GM18499 (cell line): ENCODE data around the gene RICTOR.

Experiments used
- ATAC-seq: cut with Tn5 transposase; IDR thresholded peaks from one replicate; pipeline ENCODE4 v1.9.1; 2021; ENCODE audit warnings: moderate number of reproducible peaks; ENCODE audit not compliant: insufficient read depth, unreplicated experiment

Gene RICTOR

DNA sequence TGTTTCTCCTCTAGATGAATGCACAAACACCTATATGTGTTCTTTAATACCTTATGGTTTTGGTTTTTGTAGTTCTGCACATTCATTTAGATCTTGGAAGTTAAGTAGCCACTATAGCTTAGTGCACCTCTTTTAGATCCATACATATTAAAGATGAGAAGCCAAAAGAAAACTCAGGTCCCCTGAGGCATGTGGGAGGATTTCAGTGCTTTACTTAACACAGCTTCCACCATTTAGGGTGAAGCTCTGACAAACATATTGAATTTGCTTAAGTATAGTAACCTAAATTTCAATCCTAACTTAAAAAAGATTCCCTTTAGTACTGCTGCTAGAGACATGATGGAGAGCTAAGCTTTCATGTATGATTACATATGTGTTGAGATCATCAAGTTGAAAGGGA is 25.6 kb upstream of the RICTOR start:
- ATAC-seq, result no peak

DNA sequence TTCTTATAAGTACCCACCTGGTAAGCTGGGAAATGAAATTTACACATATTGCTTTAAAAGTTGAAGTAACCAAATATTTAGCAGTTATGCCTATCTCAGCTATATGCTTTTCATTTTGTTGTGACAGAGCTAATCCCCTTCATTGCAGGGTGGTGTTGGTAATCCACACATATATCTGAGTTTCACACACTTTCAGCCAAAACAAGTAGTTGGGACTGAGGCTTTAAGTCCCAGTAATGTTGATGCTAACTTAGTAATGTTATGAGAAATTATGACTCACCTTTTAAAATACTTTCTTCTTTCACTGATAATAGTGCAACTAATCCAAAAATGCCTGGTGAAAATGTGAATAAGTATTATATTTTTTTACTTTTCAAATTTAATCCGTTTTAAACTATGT is 19.2 kb upstream of the RICTOR start:
- ATAC-seq, result no peak

DNA sequence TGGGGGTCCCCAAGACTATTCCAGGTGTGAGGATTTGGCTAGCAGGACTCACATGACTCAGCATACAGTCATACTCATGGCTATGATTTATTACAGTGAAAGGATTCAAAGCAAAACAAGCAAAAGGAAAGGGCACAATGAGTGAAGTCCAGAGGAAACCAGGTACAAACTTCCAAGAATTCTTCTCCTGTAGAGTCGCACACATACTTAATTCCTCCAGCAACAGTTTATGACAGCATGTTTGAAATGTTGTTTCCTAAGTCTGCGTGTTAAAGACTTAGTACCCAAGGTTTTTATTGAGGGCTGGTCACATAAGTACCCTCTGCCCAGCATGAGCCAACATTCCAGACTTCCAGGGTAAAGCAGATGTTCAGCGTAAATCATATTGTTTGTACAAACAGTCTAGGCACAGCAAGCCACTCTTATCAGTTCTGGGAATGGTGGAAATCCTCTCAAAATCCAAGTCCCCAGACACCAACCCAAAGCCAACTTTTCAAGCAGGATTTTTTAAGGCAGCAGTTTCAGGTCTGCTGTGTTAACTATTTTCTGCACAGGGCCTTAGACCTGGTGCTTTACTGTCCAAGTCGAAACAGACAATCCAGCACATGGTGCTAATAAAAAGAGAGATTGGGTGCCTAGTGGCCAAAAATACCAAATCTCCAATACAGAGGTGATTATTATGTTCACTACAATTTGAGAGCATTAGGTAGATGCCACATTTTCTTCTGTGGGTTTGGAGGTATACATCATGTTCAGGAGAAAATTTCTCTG is 18.6 kb upstream of the RICTOR start:
- ATAC-seq, result no peak

DNA sequence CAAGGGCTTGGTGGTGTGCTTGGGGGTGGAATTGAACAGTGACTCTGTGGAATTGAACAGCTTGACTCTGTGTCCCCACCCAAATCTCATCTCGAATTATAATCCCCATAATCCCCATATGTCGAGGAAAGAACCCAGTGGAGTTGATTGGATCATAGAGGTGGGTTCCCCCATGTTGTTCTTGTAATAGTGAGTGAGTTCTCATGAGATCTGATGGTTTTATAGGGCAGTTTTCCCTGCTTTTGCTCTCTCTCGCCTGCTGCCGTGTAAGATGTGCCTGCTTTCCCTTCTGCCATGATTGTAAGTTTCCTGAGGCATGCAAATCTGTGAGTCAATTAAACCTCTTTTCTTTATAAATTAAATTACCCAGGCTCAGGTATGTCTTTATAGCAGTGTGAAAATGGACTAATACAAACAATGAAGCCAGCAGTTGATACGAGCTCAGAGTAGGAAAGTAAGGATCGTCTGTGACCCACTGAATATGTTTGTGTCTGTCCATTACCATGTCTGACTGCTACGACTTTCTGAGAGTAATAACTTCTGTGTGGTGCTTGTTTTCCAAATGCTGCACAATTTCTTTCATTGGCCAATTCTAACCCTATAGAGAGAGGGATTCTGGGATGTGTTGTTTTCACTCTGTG is 17.9 kb upstream of the RICTOR start:
- ATAC-seq, result no peak

DNA sequence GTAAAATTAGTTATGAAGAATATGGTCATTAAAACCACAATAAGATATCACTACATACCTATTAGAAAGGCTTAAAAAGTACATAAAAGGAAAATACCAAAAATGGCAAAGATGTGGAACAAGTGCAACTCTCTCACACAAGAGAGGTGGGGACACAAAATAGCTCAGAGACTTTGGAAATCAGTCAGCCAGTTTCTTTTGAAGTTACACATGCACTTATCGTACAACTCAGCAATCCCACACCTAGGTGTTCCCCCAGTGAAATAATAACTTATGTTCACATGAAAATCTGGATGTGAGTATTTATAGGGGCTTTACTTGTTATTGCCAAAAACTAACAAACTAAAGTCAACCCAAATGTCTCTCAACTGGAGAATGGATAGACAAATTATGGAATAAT is 9.8 kb upstream of the RICTOR start:
- no peak for ATAC-seq

DNA sequence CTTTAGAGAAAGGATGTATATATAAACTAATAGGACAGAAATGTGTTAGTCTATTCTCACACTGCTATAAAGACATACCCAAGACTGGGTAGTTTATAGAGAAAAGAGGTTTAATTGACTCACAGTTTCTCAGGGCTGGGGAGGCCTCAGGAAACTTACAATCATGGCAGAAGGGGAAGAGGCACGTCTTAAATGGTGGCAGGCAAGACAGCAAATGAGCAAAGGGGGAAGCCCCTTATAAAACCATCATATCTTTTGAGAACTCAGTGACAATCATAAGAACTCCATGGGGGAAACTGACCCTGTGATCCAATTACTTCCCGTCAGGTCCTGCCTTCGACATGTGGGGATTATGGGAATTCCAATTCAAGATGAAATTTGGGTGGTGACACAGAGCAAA is 8.8 kb upstream of the RICTOR start:
- ATAC-seq, result no peak

DNA sequence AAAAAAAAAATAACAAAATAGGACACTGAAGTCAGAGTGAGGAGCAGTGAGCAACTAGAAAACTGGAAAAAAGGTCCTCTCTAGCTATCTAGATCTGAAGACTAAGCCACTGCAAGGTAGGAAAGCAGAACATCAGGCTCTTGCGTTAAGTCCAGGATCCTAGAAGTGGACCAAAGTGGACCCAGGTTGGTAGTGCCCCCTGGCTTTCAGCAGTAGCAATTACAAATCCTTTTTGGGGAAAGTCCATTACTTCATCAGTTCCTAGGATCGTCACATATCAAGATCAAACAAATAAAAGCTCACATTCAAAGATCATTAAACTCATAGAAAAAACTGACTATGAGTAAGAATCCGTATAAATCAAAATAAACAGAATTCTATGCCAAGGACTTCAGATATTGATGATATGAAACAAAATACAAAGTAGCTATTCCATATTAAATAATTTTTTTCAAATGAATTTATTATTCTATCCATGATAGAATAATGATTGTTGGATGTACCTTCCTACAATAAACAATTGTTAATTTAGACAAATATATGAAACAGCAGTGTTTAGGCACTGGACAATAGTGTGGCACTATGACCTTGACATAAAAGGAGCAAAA is 6.5 kb upstream of the RICTOR start:
- no peak for ATAC-seq

DNA sequence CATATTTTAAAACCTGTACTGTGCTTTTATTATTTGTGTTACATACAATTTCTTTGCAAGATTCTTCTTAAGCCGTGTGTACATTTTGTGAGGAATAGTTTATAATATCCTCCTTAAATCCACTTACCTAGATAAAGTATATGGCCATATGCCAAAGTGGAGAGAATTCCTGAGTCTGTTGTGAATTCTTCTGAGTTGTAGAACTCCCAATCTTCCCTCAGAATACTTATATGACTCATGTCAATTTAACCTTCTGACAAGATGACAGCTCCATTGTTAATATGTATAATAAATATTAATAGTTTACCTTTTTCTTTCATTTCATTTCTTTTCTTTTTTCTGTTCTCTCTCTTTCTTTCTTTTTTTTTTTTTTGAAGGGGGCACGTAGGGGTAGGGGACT is 6.0 kb upstream of the RICTOR start:
- no peak for ATAC-seq

DNA sequence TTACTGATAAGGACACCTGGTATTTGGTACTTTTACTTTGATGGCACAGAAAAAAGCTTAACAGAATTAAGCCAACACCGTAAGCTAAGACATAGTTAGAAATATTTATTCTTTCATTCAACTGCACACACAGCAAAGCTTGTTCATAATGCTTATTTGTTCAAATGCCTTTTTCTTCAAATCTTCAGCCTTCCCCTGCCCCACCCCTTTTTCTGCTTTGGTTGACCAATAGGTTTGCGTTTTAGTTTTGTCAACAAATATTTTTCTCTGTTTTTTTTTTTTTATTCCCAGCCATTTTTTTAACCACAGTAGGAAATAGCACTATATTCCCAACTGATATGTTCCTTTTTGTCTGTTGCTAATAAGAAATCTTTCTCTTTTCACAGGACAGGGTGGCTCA is 4.9 kb upstream of the RICTOR start:
- no peak for ATAC-seq

DNA sequence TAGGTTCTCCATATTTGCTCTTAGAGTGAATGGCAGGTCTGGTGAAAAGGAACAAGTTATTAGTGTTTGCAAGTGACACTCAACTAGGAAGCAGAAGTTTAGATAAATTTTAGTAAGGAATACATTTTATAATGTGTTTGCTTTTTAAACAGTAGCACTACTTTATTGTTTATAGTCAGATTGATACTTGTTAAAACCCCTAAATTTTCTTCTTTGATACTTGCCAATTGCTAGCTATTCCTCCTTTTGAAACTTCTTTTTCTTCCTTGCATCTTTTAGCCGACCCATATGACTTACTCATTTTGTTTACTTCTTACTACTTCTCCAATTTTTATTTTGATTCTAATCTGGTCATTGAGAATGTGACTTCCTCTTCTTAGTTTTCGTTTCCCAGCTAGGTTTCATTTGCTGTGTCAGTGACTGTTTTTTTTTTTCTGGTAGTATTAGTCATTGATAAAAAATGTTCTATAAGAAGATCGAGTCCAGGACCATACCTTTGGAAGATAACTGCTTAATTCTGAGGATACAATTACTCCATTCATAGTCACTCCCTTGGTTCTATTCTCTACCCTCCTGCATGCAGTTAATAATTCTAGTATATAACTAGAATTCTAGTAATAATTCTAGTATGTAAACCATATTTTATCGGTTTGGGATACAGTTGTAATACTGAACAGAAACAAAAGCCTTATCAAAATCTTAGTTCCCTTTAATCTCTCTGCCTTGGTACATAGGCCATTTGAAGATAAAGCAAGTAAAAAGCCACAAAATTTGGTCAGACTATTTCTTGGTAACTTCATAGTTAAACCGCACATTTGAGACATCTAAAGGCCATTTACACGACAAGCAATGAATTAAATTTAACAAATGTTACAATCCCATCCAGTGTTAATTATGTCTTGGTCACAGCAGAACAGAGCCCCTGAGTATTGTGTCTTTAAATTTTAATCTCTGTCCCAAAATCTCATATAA is 2.8 kb upstream of the RICTOR start:
- peak; percentile 27 for ATAC-seq

DNA sequence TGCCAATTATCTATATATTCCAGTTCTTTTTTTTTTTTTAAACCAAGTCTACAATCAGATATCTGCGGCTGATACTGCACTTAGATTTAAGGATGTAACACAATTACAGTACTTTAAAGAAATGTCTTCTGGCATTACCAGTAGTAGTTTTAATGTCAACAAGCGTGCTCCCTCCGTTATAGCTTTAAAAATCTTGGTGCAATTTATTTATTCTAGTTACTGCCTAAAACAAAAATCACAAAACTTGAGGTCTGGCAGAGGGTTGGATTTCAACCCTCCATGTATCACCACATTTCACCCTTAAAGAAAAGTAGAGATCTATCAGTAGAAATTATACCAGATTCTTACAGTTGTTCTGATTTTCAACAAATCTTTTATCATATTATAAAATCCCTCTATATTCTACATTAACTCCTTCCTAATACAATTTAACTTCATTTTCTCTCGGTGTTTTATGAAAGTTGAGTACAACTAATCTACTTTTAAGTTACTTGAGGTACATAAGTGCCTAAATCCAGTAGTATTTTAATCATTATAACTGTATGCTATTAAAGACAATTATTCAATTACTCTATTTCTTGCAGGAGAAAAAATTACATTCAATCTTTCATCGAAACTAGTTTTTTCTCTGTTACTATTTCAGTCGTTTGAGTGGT is 2.0 kb upstream of the RICTOR start:
- ATAC-seq, result no peak

DNA sequence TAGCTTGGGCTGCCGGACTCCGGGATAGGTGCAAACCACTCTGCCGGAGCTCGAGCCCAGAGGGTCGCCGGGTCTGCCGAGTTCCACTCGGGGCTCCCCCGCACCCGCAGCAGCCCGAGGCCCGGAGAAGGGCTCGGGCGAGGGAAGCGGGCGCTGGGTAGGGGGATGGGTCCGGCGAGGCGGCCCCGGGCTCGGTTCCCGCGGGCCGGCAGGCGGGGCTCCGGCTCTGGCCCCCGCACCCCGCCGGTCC is 507 bp downstream of the RICTOR start:
- peak; percentile 9 for ATAC-seq

DNA sequence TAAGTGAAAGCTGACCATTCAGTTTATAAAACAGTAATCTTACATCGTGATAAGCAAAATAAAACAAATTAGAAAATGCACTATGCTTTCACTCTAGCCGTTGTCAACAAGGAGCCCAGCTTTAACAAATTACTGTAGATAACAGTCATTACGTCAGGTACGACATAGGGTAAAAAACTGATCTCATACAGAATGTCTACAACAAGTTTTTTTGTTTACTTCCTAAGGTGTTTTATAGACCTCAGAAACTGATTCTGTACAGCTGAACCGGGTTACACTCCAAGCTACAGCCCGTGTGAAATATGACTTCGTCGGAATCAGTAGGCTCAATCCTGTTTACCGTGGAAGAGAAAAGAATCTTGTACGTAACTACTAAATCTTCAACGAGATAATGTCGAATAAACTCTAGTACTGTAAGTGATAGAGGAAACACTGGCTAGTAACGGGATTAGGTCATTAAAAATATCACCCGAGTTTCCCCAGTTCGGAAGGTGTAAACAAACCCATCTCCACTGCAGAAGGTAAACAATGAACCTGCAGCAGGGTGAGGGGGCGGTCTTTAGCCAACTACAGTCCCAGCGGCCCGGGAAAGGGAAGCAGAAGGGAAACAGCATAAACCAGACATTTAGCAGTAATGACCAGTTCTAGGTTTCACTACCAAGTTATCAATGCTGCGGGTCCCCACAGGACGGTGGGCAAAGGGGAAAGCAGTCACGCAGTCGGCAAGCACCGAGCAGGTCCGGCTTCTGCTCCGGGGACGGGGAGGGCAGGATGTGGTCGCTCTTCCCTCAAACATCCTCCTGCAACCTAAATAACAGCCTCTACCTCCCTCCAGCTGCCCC is 1.1 kb downstream of the RICTOR start:
- peak; percentile 37 for ATAC-seq

DNA sequence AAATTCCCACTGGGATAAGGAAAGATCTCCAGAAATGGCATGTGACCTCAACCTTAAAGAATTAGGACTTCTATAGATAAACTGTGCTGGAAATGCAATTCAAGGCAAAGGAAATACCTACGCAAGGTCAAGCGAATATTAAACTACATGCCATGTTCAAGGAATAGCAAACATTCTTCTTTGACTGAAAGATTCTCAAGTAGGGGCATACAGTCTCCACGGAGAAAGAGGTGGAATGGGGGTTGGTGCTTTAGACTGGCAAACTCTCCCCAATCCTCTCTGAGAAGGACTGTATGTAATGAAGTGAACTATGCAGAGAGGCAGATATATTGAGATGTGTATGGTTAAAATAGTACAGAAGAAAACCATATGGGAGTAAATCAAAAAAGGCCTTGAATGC is 6.1 kb downstream of the RICTOR start:
- ATAC-seq, result no peak

DNA sequence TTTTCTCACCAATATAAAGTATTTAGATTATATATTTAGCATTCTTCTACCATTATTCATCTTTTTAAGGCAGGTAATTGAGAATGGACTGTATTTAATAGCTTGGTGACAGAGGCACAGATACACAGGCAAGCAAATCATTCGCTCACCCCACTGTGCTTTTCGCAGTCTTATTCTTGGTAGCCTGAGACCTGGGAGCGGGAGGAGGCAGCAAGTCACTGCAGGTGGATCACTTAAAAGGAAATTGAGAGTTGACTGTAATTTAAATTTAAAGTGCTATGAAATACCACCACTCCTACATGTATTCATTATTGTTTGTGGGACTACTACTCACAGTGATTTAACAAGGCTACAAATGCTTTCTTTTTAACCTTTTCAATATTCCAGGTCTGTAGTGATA is 9.7 kb downstream of the RICTOR start:
- ATAC-seq, result no peak

DNA sequence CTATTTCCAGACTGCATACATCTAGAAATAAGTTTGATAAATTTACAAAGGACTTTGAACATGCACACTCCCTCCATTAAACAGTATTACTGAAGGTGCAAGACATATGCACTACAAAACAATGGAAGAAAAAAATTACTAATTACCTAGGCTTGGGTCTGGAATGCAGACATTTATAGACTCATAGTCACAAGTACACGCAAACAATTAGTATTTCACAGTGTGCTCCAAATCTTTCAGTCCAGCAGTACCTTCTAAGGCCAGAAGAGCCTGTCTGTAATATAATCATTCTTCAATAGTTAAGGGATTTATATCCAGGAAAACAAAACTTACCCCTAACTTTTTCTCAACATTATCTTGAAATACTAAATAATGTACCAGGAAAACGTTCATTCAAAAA is 11.2 kb downstream of the RICTOR start:
- ATAC-seq, result no peak

DNA sequence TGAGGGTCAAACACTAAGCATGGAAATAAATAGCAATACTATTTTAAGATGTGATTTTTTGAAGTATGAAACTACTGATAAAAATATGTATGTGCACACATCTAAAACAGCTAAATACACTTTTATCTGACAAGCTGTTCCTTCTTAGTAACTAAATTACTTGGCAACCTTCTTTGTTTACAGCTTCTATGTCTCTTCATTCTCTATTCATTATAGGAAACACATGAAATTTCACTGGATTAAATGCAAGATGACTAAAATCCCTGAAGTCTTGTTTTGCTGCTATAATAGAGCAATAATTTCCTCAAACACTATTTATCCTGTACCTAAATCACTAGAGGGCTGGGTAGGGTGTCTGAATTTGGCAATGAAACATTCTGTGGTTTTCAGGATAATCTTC is 11.7 kb downstream of the RICTOR start:
- ATAC-seq, result no peak

DNA sequence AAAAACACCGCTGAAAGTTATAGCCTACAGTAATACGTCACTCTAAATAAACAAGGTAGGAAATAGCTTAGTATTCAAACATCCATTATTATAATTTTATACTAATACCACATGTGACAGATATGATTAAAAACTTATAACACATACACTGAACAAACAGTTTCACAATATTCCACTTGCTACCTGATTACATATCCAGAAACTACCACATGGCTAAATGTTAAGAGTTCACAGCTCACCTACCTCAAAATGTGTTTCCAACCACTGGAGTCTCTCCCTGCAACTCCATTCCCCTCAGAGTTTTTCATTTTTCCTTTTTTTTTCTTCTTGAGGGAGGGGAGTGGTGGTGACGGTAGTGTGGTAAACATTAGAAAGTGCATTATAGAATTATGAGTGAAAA is 12.1 kb downstream of the RICTOR start:
- ATAC-seq, result no peak

DNA sequence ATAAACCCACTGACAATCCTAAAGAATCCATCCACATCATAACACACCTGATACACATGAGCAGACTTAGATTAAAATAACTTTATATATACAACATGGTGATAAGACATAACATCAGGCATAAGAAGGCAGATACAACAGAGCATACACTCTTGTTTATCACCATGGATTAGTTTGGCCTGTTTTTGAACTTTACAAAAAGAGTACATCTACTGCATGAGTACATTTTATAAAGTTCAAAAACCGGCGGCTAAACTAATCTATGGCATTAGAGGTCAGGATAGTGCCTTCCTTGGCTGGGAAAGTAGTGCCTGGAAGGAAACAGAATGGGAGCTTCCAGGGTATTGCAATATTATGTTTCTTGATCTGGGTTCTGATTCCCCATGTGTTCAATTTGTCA is 15.1 kb downstream of the RICTOR start:
- ATAC-seq, result peak; percentile 10
